ENCODE results near the gene CLCN5.

CLCN5 gene

GRCh38 chrX:50088645-50089044, 166.2 kb downstream of the CLCN5 start:
- no peak for DNase-seq (ENCODE audit: low read depth)

- no peak for DNase-seq (ENCODE audit: low read depth)
These were observed 171.2 kb downstream of the CLCN5 start for GRCh38 chrX:50093625-50094024.

GRCh38 chrX:50097071-50097470, 174.7 kb downstream of the CLCN5 start:
- no peak for DNase-seq (ENCODE audit: low read depth)

GRCh38 chrX:50098241-50098640, 175.8 kb downstream of the CLCN5 start:
- DNase-seq (ENCODE audit: low read depth): no peak

- no peak for DNase-seq (ENCODE audit: low read depth)
These were observed 176.4 kb downstream of the CLCN5 start for GRCh38 chrX:50098749-50099148.

- no peak for DNase-seq (ENCODE audit: low read depth)
These were observed 176.9 kb downstream of the CLCN5 start for GRCh38 chrX:50099331-50099730.

- no peak for DNase-seq (ENCODE audit: low read depth)
These were observed 177.8 kb downstream of the CLCN5 start for GRCh38 chrX:50100188-50100587.

- DNase-seq (ENCODE audit: low read depth): no peak
These were observed 180.8 kb downstream of the CLCN5 start for GRCh38 chrX:50103176-50103575.

GRCh38 chrX:50103866-50104566, 181.6 kb downstream of the CLCN5 start:
- peak; percentile 9 for DNase-seq (ENCODE audit: low read depth)

GRCh38 chrX:50106051-50106675, 183.8 kb downstream of the CLCN5 start:
- DNase-seq (ENCODE audit: low read depth): no peak

GRCh38 chrX:50107470-50107869, 185.1 kb downstream of the CLCN5 start:
- peak; percentile 17 for DNase-seq (ENCODE audit: low read depth)

GRCh38 chrX:50108264-50108663, 185.9 kb downstream of the CLCN5 start:
- DNase-seq (ENCODE audit: low read depth): no peak

- DNase-seq (ENCODE audit: low read depth): no peak
These were observed 189.3 kb downstream of the CLCN5 start for GRCh38 chrX:50111742-50112141.

- no peak for DNase-seq (ENCODE audit: low read depth)
These were observed 191.7 kb downstream of the CLCN5 start for GRCh38 chrX:50114113-50114512.

GRCh38 chrX:50115973-50116372, 193.6 kb downstream of the CLCN5 start:
- DNase-seq (ENCODE audit: low read depth): no peak

GRCh38 chrX:50117476-50117875, 195.1 kb downstream of the CLCN5 start:
- DNase-seq (ENCODE audit: low read depth): no peak

- DNase-seq (ENCODE audit: low read depth): no peak
These were observed 203.1 kb downstream of the CLCN5 start for GRCh38 chrX:50125480-50125879.

GRCh38 chrX:50147972-50148371, 225.6 kb downstream of the CLCN5 start:
- no peak for DNase-seq (ENCODE audit: low read depth)

Measured in iris pigment epithelial cell (primary cell).